K562 (cell line): ENCODE measurements around the gene MRPL28. TPM values are rescaled to one million over a fixed set of nuclear protein-coding genes. Genes with fewer than 3 reads are reported as not detected.

Source experiments
- ATF7 ChIP-seq: fragments of 450-650 bp; IDR thresholded peaks from 2 replicates; pipeline ENCODE4 v1.7.1; 2014; ENCODE audit warnings: mild to moderate bottlenecking, moderate library complexity
- CREB3 ChIP-seq: fragments of 450-650 bp; conservative IDR thresholded peaks from 2 replicates; pipeline ENCODE4 v1.6.1; 2016; ENCODE audit warnings: missing genetic modification characterization, low read depth, mild to moderate bottlenecking, missing compliant biosample characterization, moderate library complexity
- DLX4 ChIP-seq: fragments of 250-450 bp; sonication (Bioruptor Pico); IDR thresholded peaks from 2 replicates; pipeline ENCODE4 v1.6.1; 2021; ENCODE audit warnings: mild to moderate bottlenecking
- FOXA1 ChIP-seq: fragments of 450-650 bp; IDR thresholded peaks from 2 replicates; pipeline ENCODE4 v1.6.1; 2016; ENCODE audit warnings: mild to moderate bottlenecking, borderline replicate concordance
- GTF2F1 ChIP-seq: IDR thresholded peaks from 2 replicates; pipeline ENCODE4 v1.6.1; 2011; ENCODE audit warnings: low read depth, low read length, improper control_type of control experiment
- HNRNPUL1 ChIP-seq: fragments of 200-400 bp; formaldehyde crosslinking; IDR thresholded peaks from 2 replicates; pipeline ENCODE4 v1.6.1; 2017; ENCODE audit warnings: low read length
- JUNB ChIP-seq: fragments of 450-650 bp; formaldehyde crosslinking; conservative IDR thresholded peaks from 2 replicates; pipeline ENCODE4 v1.4.0; 2020; ENCODE audit warnings: mild to moderate bottlenecking
- JUND ChIP-seq, 2 experiments: IDR thresholded peaks; 2 replicates in 1 of 2; 3 replicates in 1 of 2; pipeline ENCODE4 v1.6.1; 2011; ENCODE audit warnings: borderline replicate concordance in 2 of 2, low read depth in 2 of 2, low read length in 2 of 2, improper control_type of control experiment in 1 of 2, missing biosample characterization in 1 of 2, missing genetic modification characterization in 1 of 2, missing genetic modification reagents in 1 of 2
- KLF1 ChIP-seq: fragments of 450-650 bp; IDR thresholded peaks from 2 replicates; pipeline ENCODE4 v1.6.1; 2016; ENCODE audit warnings: missing genetic modification characterization, missing compliant biosample characterization
- MAFK ChIP-seq: IDR thresholded peaks from 2 replicates; pipeline ENCODE4 v1.6.1; 2011; ENCODE audit warnings: low read length, improper control_type of control experiment
- NCOA4 ChIP-seq: fragments of 450-650 bp; IDR thresholded peaks from 2 replicates; pipeline ENCODE4 v1.6.1; 2018; ENCODE audit warnings: mild to moderate bottlenecking; ENCODE audit not compliant: partially characterized antibody
- NFE2L1 ChIP-seq: fragments of 450-650 bp; IDR thresholded peaks from 2 replicates; pipeline ENCODE4 v1.6.1; 2016; ENCODE audit warnings: missing genetic modification characterization, low read depth, mild to moderate bottlenecking, missing compliant biosample characterization, moderate library complexity, borderline replicate concordance
- RAD51 ChIP-seq: fragments of 450-650 bp; IDR thresholded peaks from 2 replicates; pipeline ENCODE4 v1.7.1; 2016; ENCODE audit warnings: low read depth, mild to moderate bottlenecking, borderline replicate concordance
- SPI1 ChIP-seq: IDR thresholded peaks from 2 replicates; pipeline ENCODE4 v1.6.1; 2011; ENCODE audit warnings: low read depth, low read length, control low read depth, borderline replicate concordance
- TAF9B ChIP-seq: fragments of 450-650 bp; IDR thresholded peaks from 2 replicates; pipeline ENCODE4 v1.6.1; 2018; ENCODE audit warnings: mild to moderate bottlenecking; ENCODE audit not compliant: partially characterized antibody
- USF1 ChIP-seq: sonication (generic); formaldehyde crosslinking; IDR thresholded peaks from 2 replicates; pipeline ENCODE4 v1.9.0; 2022; ENCODE audit warnings: mild to moderate bottlenecking, missing genetic modification reagents
- ZBTB8A ChIP-seq: fragments of 450-650 bp; IDR thresholded peaks from 2 replicates; pipeline ENCODE4 v1.6.1; 2018; ENCODE audit warnings: mild to moderate bottlenecking, moderate library complexity; ENCODE audit not compliant: partially characterized antibody
- ZNF212 ChIP-seq: fragments of 450-650 bp; formaldehyde crosslinking; IDR thresholded peaks from 2 replicates; pipeline ENCODE4 v1.4.0; 2020; ENCODE audit warnings: mild to moderate bottlenecking
- ZNF274 ChIP-seq: IDR thresholded peaks from 2 replicates; pipeline ENCODE4 v1.6.1; 2011; ENCODE audit warnings: low read depth, mild to moderate bottlenecking, low read length, moderate library complexity, borderline replicate concordance
- ZNF3 ChIP-seq: fragments of 250-450 bp; sonication (Bioruptor Pico); IDR thresholded peaks from 2 replicates; pipeline ENCODE4 v1.5.0; 2021; ENCODE audit warnings: mild to moderate bottlenecking, moderate library complexity
- ZNF354B ChIP-seq: fragments of 250-450 bp; sonication (Bioruptor Pico); IDR thresholded peaks from 2 replicates; pipeline ENCODE4 v1.4.0; 2020
- polyA plus RNA-seq, 8 experiments: library from polyadenylated mRNA; depleted of rRNA in 4 of 8; stranded (reverse) in 5 of 8; unstranded in 3 of 8; fragments of >200 nt; fragmentation: Nextera tagmentation in 2 of 8; fragmentation: Illumina TruSeq in 1 of 8; extraction: Ambion mirVana in 2 of 8; extraction: Trizol in 1 of 8; gene quantifications; 2 replicates each; pipeline versions ENCODE4 v1.2.1 to v1.2.3, GENCODE V29; 2011 to 2014; ENCODE audit warnings: inconsistent platforms in 1 of 8, missing spikeins in 1 of 8
- total RNA-seq, 7 experiments: library from RNA; depleted of rRNA in 6 of 7; stranded (reverse); fragments of >200 nt in 6 of 7; fragmentation: Illumina TruSeq in 2 of 7; extraction: Trizol in 2 of 7; gene quantifications; 2 replicates each; pipeline versions ENCODE4 v1.2.1 to v1.2.3, GENCODE V29; 2011 to 2021; ENCODE audit warnings: low replicate concordance in 1 of 7

The MRPL28 gene
- total and polyA plus RNA-seq, 9 of the 15 experiments (the other 6 are each of a cell fraction or from before 2014, with no cell fraction given): 2.5 to 323 (median 175) TPM

- TF ChIP-seq FOXA1: no peak
- TF ChIP-seq SPI1: no peak
- TF ChIP-seq ZBTB8A: no peak
- no peak for TF ChIP-seq ZNF354B (CRISPR knock-in tag)
- no peak for TF ChIP-seq JUNB
- no peak for TF ChIP-seq CREB3 (tag)
- TF ChIP-seq ZNF274: no peak
- TF ChIP-seq RAD51: peak; percentile 82
- no peak; the same call in 1 of the 2 replicates for TF ChIP-seq KLF1 (tag)
- no peak for TF ChIP-seq TAF9B
- no peak for TF ChIP-seq ZNF3 (CRISPR knock-in tag)
- TF ChIP-seq ATF7: peak; percentile 71
- TF ChIP-seq ZNF212: no peak
- TF ChIP-seq JUND (IDR thresholded peaks at IDR 0.05; ENCODE audit: borderline replicate concordance, low read depth, low read length): peak; percentile 71
- TF ChIP-seq JUND (tag; IDR thresholded peaks at IDR 0.05; ENCODE audit: borderline replicate concordance, low read depth, low read length): peak; percentile 63; the same call in 1 of the 3 replicates
- TF ChIP-seq HNRNPUL1: no peak
- TF ChIP-seq NCOA4: no peak
- peak; percentile 87 for TF ChIP-seq USF1 (CRISPR knock-in tag)
- TF ChIP-seq NFE2L1: no peak
- no peak for TF ChIP-seq GTF2F1
- no peak for TF ChIP-seq DLX4 (CRISPR knock-in tag)
- TF ChIP-seq MAFK: no peak
These were observed 45.6 kb downstream of the MRPL28 start (continued) for GRCh38 chr16:324451-325334.
